ENCODE results near the gene ARG1. TPM values are rescaled to one million over a fixed set of nuclear protein-coding genes. Genes with fewer than 3 reads are reported as not detected.
A peak's percentile ranks its signal among the peaks of the same experiment; 100 is the strongest.
"Not testable (repeated sequence)": the region's sequence is repeated elsewhere in the genome, so short reads cannot be mapped to it uniquely, and the experiment has no call there.

ARG1 gene
- total RNA-seq = under 1 TPM in 1 of 2 donors, not detected in 1; 0.28 TPM
- long read RNA-seq, partial matches to known transcripts = 0 of 1 reads
- long read RNA-seq, other reads (novel, unspliced or antisense) = 1 of 1 reads

- ATAC-seq (no peak), DNase-seq (no peak)
- intact Hi-C loops (cut with DNase I, micrococcal nuclease) = no loop called here
These were observed at the start of gene ARG1 for GRCh38 chr6:131572686-131573415. Gene ARG1, plus strand, starts transcription at chr6:131573226. Its CDS starts 57 bp downstream, at chr6:131573283.

DNA sequence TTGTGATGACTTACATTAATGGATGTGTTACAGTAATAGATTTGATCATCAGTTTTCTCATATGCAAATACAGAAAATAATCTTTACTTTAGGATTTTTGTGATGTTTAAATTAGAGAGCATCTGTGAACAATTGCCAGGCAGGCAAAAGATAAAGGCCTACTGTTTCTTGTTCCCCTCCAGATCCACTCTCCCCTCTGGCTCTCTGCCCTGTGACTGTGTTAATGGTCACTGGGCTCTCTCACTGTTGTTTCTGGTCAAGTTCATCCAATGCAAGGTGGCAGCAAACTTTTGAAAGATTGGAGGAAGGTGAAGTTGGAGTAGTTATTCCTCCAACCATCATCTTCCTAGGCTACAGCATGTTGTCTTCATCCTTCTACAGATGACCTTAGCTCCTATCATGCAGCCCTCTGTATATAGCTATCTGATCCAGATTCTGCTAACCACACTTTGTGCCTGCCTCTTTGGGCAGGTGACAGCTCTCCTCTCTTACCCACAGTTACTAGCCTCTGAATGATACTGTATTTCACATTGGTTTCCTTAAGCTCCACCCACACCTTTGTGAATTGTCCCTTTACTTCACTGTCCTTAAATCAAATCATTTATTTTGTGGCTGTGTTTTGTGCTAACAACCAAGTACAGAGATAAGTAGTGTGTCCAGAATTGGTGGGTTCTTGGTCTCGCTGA lies 48.9 kb upstream of the ARG1 start:
- DNase-seq = no peak
- intact Hi-C loops (cut with DNase I, micrococcal nuclease) = no loop called here
- ATAC-seq = no peak

- intact Hi-C loops (cut with DNase I, micrococcal nuclease) = no loop called here
- DNase-seq = no peak
- no peak for ATAC-seq
These were observed 48.2 kb upstream of the ARG1 start for GRCh38 chr6:131524695-131525336.

DNA sequence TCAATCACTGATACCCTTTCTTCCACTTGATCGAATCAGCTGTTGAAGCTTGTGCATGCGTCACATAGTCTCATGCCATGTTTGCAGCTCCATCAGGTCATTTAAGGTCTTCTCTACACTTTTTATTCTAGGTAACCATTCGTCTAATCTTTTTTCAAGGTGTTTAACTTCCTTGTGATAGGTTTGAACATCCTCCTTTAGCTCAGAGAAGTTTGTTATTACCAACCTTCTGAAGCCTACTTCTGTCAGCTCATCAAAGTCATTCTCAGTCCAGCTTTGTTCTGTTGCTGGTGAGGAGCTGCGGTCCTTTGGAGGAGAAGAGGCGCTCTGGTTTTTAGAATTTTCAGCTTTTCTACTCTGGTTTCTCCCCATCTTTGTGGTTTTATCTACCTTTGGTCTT lies 42.1 kb upstream of the ARG1 start:
- not testable (repeated sequence) for ATAC-seq, DNase-seq
- intact Hi-C loops (cut with DNase I, micrococcal nuclease) = loop anchor here (10.0 kb wide), 1 partner anchor 336 kb away; no protein-coding TSS in a partner anchor

DNA sequence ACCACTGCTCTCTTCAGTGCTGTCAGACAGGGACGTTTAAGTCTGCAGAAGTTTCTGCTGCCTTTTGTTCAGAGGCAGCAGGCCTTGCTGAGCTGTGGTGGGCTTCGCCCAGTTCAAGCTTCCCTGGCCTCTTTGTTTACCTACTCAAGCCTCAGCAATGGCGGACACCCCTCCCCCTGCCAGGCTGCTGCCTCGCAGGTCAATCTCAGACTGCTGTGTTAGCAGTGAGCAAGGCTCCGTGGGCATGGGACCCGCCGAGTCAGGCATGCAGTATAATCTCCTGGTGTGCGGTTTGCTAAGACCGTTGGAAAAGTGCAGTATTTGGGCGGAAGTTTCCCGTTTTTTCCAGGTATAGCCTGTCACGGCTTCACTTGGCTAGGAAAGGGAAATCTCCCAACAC lies 41.3 kb upstream of the ARG1 start:
- not testable (repeated sequence) for DNase-seq, ATAC-seq
- intact Hi-C loops (cut with DNase I, micrococcal nuclease) = loop anchor here (10.0 kb wide), 1 partner anchor 337 kb away; no protein-coding TSS in a partner anchor

GRCh38 chr6:131532580-131533039 lies 40.4 kb upstream of the ARG1 start:
- ATAC-seq (no peak), DNase-seq (no peak)
- intact Hi-C loops (cut with DNase I, micrococcal nuclease) = loop anchor here (10.0 kb wide), 1 partner anchor 338 kb away; no protein-coding TSS in a partner anchor

GRCh38 chr6:131538615-131539014 lies 34.4 kb upstream of the ARG1 start:
- not testable (repeated sequence) for ATAC-seq, DNase-seq
- intact Hi-C loops (cut with DNase I, micrococcal nuclease) = loop anchor here (10.0 kb wide), 1 partner anchor 344 kb away; no protein-coding TSS in a partner anchor

GRCh38 chr6:131545317-131545716 lies 27.7 kb upstream of the ARG1 start:
- intact Hi-C loops (cut with DNase I, micrococcal nuclease) = no loop called here
- no peak for DNase-seq
- ATAC-seq = no peak

- no peak for DNase-seq
- no peak for ATAC-seq
- intact Hi-C loops (cut with DNase I, micrococcal nuclease) = no loop called here
These were observed 25.5 kb upstream of the ARG1 start for GRCh38 chr6:131547488-131547887.

DNA sequence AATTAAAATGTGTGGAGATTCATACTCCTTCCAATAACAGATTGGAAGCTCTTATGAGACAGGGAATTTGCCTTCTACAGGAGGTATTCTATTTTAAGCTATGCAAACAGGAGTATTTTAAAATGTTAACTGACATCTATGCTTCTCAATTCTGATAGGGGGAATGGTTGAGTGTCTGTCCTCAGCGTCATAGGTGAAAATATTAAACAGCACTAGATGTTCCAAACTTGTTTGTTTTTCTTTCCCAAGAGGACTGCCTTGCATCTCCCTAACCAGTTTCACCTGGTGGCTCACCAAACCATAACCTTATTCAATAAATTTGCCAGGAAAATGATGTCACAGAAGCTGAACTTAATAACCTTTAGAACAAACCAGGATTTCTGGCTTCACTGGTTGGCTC lies 24.6 kb upstream of the ARG1 start:
- ATAC-seq (no peak), DNase-seq (no peak)
- intact Hi-C loops (cut with DNase I, micrococcal nuclease) = no loop called here

DNA sequence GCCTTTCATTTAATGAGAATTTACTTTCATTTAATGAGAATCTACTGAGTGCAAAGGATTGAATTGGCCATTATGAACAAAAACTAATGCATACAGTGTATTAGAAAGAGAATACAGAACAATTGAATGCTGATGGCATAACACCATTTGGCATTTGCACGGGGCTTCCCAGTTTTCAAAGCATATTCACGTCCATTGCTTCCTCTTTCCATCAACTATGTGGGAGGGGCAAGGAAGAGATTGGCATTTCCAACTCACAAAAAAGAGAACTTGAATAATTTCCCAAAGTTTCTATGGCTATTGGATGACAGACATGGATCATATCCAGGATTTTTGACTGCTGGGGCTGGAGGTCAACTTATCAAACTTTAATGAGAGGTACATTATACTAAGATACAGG lies 23.2 kb upstream of the ARG1 start:
- DNase-seq (no peak), ATAC-seq (no peak)
- intact Hi-C loops (cut with DNase I, micrococcal nuclease) = no loop called here

- intact Hi-C loops (cut with DNase I, micrococcal nuclease) = no loop called here
- ATAC-seq (no peak), DNase-seq (no peak)
These were observed 21.1 kb upstream of the ARG1 start for GRCh38 chr6:131551902-131552301.

DNA sequence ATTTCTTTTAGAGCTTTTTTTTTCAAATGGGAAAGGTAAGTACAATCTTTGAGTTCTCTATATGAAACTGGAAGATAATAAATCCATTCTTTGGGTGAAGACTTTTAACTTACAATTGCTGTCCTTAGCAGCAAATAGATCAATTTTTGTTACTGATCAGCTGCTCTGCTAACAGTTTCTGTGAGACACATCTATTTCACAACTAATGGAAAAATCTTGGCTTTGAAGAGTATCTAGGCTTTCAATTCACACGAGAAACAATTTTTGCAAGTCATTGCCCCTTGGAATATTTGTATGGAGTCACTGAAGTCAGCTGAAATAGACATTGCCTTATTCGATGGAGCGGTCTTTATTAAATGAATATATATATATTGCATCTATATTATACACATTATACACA lies 20.5 kb upstream of the ARG1 start:
- DNase-seq (no peak), ATAC-seq (no peak)
- intact Hi-C loops (cut with DNase I, micrococcal nuclease) = no loop called here

GRCh38 chr6:131555992-131556391 lies 17.0 kb upstream of the ARG1 start:
- DNase-seq = no peak
- intact Hi-C loops (cut with DNase I, micrococcal nuclease) = no loop called here
- no peak for ATAC-seq

- DNase-seq (no peak), ATAC-seq (no peak)
- intact Hi-C loops (cut with DNase I, micrococcal nuclease) = no loop called here
These were observed 14.1 kb upstream of the ARG1 start for GRCh38 chr6:131558922-131559321.

- intact Hi-C loops (cut with DNase I, micrococcal nuclease) = no loop called here
- ATAC-seq = no peak
- DNase-seq = no peak
These were observed 10.9 kb upstream of the ARG1 start for GRCh38 chr6:131561925-131562707.

DNA sequence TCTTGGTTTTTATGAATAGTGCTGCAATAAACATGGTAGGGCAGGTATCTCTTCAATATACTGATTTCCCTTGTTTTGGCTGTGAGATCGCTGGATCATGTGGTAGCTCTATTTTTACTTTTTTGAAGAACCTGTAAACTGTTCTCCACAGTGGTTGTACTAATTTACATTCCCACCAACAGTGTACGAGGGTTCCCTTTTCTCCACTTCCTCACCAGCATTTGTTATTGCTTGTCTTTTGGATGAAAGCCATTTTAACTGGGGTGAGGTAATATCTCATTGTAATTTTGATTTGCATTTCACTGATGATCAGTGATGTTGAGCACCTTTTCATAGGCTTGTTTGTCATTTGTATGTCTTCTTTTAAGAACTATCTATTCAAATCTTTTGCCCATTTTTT lies 8.0 kb upstream of the ARG1 start:
- DNase-seq = no peak
- intact Hi-C loops (cut with DNase I, micrococcal nuclease) = no loop called here
- no peak for ATAC-seq

DNA sequence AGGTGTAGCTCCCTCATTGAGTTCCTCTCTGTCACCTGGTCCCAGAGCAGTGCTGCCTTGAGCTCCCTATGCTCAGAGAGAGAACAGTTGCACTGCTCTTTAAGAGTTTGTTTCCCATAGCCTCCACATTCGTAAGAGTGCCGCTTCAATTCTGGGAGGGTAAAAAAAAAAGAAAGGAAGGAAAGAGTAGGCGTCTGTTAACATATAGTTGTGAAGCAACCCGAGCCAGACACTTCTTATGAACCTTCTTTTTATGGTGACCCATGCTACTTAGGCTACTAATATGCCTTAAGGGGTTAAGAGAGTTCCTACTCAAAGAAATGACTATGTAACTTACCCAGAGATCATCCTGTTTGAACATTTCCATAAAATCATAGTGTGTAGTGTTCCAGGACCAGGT lies 4.3 kb upstream of the ARG1 start:
- intact Hi-C loops (cut with DNase I, micrococcal nuclease) = no loop called here
- ATAC-seq (no peak), DNase-seq (no peak)

GRCh38 chr6:131574133-131574532 lies 1.1 kb downstream of the ARG1 start:
- ATAC-seq (peak; percentile 22), DNase-seq (no peak)
- intact Hi-C loops (cut with DNase I, micrococcal nuclease) = no loop called here
